Measurements from ENCODE around the gene POU3F1.

The POU3F1 gene

DNA sequence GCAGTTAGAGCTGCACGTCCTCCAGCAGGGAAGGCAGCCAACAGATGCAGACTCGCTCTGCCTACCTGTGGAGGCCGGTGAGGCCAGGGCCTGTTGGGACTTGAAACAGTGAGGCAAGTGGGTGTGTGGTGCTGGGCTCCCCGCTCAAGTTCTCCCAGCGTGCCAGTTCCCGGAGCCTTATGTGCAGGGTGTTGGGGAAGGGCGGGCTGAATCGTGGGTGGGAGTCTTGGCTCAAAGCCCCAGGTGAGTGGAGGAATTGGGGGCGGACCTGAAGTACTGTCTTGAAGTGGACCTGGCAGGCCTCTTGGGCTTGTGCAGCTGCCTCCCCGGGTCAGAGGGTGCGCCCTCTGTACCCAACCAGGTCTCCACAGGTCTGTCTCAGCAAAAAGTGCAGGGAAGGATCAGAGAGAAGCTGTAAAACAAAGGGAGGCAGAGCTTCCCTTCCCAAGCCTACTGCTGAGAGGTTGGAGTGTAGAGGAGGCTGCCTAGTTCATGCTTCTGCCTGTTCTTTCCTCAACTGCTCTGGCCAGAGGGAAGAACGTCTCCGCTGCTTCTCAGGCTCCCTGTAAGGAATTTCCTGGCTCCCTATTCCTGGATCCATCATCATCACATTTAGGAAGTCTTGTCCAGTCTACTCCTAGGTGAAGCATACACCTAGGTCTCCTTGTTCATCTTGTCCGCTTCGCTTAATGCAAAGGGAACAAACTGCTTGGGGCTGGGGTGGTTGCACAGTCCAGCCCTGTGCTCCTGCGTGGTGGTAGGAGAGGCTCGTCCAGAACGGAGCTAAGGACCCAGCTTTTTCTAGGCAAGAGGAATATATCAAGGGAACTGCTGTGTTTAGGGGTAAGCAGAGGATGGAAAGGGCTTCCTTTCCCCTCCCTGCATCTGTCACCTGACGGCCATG is 19.1 kb downstream of the POU3F1 start:
- no peak for DNase-seq

DNA sequence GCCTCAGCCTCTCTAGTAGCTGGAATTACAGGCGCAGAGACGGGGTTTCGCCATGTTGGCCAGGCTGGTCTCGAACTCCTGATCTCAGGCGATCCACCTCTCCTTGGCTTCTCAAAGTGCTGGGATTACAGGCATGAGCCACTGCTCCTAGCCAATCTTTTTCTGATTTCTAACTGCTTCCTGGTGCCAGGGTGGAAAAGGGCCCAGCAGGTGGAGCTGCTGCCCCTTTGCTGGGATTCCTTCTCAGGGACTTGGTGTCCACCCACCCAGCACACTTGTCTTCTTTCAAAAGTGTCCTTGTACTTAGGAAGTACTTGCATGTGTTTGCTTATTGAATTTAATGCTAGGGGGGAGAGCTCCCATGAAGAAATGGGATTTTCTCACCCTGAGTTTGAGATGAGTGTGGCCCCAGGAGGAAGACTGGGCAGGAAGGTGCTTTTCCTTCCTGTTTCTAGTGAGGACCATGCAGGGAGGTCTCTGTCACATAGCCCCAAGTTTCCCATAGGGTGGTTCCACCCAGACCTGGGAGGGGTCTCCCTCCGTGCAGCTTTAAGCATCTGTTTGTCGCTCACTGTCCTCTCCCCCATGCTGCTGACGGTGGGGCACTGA is 19.9 kb downstream of the POU3F1 start:
- DNase-seq = peak in 1 of 2 experiments; percentile 56

DNA sequence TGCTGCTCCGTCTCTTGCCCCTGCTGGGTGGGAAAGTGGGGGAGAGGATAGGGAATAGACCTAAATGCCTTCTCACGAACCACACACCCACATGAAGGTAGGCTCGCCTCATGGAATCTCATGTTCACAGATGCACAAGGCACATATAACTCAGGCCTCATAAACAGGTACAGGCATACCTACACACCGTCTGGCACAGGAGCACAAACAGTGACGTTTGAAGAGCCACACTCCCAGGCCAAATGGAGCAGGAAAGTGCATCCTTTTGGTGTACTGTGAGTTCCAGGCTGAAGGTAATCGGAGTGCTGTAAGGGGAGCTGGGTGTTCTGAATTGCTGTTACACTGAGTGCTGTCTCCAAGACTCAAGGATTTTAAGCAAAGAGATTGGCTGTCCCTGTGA is 20.9 kb downstream of the POU3F1 start:
- no peak for DNase-seq

DNA sequence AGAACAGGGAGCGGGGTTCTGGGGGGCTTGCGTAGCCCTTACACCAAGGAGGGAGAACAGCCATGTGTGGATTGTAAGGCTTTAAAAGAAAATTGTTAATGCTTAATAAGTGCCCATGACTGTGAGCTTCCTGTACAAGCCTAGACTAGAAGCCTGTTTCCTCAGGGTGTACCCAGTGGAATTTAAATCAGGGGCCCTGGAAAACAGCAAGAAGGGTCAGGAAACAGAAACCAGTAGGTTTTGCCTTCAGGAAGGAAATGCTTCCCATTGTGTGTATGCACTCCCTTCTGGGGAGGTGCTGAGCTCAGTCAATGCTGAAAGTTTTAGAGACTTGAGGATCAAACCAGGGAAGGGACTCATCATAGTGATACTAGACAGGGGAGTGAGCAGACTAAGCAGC is 21.4 kb downstream of the POU3F1 start:
- DNase-seq = no peak

DNA sequence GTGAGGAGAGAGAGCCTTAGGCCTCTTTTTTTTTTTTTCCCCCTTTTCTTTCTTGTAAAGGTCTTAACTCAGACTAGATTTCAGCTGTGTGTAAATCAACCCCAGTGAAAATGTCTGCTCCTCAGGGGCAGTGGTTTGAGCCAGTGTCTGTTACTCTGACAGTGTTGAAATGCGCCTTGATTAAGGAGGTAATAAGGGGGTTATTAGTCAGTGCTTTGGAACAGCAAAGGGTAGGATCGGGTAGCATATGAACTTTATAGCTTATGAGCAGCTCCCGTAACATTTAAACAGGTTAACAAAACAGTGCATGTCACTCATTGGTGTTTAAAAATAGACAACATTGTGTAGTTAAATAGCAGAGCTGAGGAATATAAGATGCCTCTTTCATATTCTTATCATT is 23.8 kb downstream of the POU3F1 start:
- DNase-seq = no peak

DNA sequence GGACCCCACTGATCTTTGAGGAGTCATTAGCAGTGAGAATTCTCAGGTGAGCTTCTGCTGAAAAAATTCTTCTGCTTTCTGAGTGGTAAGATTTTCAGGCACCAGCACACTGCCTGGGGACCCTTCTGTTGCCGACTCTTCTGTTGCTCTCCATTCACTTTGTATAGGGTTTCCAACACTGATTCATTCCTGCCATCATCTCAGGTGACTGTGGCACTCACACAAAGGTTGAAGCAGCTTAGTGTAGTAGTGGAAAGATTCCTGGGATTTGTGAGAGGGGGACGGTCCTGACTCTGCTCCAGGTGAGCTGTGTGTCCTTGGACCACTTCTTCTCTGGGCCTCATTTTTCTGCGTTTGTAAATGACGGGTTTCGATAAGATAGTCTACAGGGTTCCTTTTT is 24.6 kb downstream of the POU3F1 start:
- DNase-seq = no peak

DNA sequence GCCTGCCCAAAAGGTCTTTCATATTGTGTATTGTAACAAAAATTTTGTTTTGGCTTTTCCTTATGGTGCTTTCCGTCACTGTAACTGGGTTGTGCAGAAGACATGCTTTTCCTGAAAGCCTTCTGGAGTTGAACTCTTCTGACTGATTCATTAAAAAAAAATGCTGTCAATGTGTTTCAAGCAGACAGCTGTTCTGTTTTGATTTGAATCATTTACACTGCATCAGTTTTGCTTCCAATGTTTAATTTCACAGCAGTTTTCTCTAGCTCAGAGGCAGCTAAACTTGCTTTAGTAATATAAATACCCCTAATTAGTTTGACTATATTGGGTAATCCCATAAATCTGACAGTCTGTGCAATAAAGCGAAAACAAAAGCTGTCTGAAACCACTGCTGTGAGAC is 26.2 kb downstream of the POU3F1 start:
- no peak for DNase-seq

DNA sequence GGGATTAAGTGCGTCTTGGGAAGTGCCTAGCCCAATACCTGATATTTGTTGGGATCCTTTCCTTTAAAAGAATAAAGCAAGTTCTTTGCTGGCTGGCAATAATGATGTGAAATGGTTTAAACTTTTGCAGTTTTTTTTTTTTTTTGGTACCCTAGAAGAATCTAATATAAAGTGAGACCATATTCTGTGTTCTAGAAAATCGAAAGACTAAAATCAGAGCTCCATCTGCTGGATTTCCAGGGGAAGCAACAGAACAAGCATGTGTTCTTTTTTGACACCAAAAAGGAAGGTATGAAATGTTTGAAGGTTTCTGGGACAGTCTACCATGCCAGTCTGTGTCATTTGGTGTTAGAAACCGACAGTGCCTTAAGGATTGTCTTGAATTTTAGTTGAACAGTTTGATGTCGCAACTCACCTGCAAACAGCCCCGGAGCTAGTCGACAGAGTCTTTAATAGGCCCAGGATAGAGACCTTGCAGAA is 27.7 kb downstream of the POU3F1 start:
- DNase-seq = no peak

DNA sequence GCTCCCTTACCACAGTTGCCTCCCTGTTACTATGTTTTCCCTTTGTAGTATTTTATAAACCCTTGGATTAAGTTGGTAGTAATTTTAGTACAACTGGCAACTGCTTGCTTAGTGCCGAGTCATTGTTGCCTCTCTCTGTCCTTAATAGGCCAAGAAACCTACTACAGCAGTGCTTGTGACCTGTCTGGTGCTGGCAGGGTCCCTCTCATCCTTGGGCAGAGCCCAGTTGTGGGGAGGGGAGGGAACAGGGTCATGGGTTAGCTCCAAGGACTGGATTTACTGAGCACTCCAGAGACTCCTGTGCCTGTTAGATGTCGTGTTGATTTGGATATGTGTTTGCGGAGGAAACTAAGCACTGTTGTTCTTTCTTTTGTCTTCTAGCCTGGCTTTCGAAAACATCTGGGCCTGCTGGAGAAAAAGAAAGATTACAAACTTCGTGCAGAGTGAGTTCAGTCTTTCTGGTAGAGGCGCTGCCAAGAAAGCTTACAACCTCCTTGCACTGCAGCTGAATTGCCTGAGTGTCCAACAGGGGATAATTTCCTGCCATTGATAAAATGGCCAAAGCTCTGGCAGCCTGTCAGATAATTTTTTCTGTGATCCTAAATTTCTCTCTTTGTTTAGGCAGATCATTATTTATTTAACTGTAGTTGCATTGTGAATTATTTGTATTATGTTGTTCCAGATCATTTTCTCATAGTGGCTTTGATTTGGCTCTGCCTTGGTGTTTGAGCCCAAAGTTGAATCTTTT is 30.4 kb downstream of the POU3F1 start:
- DNase-seq = no peak

DNA sequence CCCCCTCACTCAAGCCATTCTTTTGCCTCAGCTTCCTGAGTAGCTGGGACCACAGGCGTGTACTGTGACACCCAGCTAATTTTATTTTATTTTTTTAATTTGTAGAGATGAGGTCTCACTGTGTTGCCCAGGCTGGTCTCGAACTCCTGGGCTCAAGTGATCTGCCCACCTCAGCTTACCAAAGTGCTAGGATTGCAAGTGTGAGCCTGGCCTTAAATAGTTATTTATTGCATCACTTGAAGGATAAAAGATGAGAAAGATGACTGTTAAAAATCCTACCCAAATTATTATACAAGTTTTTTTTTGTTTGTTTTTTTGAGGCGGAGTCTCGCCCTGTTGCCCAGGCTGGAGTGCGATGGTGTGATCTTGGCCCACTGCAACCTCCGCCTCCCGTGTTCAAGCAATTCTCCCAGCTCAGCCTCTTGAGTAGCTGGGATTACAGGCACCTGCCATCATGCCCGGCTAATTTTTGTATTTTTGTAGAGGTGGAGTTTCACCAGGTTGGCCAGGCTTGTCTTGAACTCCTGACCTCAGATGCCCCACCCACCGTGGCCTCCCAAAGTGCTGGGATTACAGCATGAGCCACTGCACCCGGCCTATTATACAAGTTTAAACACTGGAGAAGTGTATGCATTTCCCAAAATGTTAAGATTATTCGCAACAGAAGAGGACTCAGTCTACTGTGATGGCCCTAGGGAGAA is 31.7 kb downstream of the POU3F1 start:
- no peak for DNase-seq

DNA sequence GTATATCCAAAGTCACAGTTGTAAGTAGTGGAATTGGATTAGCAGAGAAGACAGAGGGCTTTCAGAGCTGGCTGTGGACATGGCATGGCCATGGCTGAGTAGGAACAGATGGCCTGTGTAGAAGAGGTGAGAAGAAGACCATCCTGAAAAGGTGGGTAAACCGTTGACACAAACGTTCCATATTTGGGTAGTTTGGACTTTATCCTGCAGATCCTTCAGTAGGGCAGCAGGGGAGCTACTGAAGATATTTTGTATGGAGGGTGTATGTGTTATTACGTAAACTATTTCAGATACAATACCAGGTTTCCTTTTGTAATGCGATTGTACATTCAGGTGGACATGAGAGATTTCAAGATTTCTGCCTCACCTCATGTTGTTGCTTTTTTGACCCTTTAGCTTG is 32.4 kb downstream of the POU3F1 start:
- no peak for DNase-seq

DNA sequence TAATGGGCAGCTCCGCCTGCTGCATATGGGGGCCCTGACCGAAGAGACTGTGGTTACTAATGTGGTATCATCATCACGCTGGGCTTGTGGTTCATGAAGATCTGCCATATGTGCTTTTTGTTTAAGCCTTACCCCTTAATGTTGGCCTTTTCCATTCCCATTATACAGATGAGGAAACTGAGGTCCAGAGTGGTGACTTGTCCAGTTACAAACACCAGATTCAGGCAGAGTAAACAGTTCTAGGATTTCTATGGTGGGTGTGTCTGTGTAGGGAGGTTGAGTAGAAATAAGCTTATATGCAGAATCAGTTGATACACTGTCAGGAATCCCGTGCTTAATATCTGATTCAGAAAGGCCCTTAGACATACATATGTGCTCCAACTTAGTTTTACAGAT is 33.4 kb downstream of the POU3F1 start:
- no peak for DNase-seq

DNA sequence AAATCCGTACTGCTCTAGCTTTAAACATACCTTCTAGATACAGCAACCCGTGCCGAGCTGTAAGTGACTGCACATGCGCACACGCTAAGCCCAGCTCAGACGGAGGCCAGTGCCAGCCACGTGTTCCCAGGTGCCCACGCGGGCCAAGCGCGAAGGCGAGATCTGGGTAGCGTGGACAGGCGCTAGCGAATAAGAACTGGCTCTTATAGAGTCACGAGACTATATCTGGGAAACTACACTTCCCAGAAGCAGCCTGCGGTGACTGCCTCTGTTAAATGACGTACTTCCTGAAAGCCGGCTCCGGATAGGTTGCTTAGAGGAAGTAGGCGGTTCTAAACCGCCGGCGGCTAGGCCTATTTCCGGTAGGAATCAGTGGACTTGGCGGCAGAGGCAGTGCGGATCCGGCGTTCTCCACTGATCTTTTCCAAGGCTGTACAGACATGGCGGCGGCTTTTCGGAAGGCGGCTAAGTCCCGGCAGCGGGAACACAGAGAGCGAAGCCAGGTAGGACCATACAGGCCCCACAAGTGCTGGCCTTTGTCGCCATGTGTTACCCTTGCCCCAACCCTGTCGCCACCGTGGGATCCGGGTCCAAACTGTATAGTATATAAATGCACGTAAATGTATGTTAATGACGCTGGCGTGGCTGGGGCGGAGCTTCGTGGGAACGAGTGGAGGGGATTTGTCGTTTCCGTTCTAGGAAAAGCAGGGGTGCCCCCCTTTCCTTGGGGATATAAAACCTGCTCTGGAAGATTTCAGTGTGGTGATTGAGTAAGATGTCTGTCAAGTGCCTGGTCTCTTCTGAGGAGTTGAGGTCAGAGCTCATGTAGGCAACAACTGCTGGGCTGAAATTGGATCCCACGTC is 34.0 kb downstream of the POU3F1 start, which contains the start of gene UTP11:
Gene UTP11, plus strand, starts transcription at position 372 of the 864 bp plus-strand sequence. Its CDS starts 69 bp downstream, at position 441.
- peak; percentile 77 to 93 for DNase-seq

DNA sequence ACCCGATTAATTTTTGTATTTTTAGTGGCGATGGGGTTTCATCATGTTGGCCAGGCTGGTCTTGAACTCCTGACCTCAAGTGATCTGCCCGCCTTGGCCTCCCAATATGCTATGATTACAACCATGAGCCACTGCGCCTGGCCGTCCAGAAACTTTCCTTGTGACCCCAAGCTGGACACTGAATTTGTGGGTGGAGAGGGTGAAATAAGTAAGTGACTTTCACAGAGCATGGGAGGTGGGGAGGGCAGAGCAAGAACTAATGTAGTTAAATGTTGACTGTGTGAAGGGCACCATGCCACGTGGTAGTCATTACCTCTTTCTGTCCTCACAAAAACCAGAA is 36.8 kb downstream of the POU3F1 start:
- DNase-seq = no peak

DNA sequence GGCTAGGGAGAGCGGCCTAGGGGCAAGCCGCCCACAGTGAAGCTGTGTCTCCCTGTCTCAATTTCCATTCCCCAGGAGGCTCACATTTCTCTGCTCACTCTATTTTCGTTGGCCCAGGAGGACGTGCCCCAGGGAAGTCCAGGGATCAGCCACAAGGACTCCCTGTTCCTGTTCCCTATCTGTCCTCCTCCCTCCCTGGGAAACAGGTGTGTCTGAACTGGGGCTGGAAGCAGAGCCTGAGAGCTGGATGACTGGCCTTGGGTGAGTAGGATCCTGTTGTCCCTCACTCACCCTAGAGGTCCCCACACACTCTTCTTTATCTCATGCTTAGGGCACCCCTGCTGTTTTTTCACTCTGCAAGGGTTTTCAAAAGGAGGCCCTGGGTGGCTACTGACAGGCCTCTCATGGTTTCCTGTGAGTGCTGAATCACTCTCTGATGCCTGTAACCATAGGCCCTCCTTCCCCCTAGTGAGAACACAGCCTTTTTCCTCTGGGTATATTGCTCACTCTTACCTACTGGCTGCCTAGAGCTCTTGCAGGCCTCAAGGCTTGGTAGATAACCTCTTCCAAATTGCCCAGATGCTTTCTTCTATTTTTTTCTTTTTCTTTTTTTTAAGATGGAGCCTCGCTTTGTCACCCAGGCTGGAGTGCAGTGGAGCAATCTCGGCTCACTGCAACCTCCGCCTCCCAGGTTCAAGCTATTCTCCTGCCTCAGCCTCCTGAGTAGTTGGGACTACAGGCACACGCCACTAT is 37.3 kb downstream of the POU3F1 start:
- peak in 1 of 2 experiments; percentile 45 for DNase-seq

DNA sequence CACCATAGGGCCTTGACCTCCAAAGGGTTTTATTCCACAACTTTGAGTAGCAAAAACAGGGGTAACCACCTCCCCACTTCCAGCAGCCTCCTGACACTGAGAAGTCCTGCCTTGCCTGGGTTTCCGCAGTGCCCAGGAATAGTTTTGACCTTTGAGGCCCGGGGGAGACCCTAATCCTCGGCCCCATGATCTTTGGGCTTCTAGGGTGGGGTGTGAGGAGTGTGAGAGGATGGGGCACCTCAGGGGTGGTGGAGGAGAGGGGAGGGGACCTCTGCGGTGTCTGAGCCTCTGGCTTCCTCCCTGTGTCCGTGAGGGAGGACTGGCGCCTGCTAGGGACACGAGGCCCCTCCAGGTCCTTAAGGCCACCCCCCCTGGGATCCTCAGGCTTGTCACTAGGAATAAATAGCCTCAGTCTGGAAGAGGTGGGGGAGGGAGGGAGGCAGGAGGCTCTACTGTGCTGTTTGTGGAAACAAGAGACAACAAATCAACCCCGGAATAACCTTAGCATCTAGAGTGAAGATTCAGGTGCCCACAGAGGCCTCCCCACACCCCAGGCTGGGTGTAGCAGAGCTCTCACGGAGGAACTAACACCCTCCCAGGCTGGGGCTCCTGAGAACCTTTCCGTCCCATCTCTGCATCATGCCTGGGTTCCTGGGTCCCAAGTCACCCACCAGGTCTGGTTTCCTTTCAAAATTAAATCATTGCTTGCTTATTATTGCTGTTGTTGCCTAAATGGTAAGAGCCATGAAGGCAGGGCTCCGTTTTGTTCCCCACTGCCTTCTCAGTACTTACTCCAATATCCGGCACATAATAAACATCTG is 40.4 kb downstream of the POU3F1 start:
- no peak for DNase-seq

DNA sequence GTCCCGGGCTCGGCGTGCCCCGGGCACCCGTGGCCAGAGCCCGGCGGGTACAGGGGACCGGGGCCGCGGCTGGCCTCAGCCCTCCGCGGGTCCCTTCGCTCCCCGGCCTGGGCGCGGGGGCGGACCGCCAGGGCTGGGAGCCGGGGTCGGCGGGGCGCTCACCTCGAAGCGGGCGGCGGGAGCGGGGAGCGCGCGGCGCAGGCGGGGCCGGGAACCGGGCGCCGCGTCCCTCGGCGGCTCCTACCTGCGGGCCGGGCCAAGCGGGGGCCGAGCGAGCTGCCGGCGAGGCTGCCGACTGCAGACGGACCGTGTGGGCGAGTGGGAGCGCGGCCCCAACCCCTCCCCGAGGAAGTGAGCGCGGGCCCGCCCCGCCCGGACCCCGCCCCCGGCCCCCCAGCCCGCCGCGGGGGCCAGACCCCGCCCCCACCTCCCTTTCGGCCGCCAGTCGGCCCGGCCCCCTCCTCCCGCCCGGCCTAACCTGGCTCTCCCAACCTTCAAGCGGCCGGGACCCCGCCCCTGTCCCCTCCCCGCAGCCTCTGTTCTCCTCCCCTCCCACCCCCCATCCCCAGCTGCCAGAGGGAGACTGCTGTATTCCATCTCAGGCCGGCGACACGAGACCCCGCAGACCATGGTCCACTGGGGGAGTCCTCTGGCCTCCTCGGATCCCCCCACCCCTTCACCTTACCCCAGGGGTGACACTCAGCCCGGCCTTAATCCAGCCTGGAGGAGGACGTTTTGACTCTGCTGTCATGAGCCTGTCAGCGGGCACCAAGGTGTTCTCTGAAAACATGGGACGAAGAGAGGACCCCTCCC is 41.2 kb downstream of the POU3F1 start, which contains the start of gene FHL3:
Gene FHL3, minus strand, starts transcription at position 320 of the 813 bp plus-strand sequence. CDS start 6,102 bp downstream, outside the sequence.
- peak; percentile 46 to 61 for DNase-seq

DNA sequence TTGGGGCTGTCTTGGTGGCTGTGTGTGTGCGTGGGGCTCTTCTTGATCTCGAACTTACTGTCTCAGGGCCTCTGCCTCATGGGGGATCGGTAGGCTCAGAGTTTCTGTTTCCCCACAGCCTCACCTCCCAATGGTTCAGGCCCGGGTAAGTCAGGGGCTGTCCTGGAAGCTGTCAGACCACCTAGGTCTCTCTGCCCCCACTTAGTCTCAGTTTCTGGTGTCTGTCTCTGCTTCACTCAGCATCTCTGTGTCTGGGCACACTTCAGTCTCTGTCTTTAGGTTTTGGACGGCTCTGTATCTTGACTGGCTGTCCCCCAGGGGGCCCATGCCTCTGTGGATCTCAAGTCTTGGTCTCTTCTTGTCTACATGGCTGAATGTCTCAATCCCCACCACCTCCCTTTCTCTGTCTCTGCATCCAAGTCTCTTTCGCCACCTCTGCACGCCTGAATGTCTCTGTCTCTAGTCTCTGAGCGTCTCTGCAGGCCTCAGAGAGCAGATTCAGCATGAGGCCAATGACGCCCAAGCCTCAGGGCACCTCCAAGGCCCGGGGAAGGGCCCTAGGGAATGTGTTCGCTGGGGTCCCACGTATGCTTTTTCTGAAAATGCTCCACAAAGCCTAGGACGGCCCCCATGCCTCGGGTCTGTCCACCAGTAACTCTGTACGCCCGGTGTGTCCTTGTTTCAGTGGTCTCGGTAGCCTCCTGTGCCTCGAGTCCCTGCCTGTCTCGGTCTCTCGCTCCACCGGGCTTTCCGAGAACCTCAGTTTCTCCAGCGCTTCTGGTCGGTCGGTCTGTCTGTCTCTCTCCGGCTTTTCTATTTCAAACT is 42.1 kb downstream of the POU3F1 start:
- no peak for DNase-seq

Data from stimulated activated CD4-positive, alpha-beta T cell treated with anti-CD3 and anti-CD28 coated beads, Interleukin-4, amount 100 ng/mL, for 4 hours (primary cell).